ENCODE data around the gene TRIM2. TPM values are rescaled to one million over a fixed set of nuclear protein-coding genes. Genes with fewer than 3 reads are reported as not detected.

TRIM2 gene
- total RNA-seq, 4 donors from 2014 or later: 71.8 to 124 (median 95.3) TPM

DNA sequence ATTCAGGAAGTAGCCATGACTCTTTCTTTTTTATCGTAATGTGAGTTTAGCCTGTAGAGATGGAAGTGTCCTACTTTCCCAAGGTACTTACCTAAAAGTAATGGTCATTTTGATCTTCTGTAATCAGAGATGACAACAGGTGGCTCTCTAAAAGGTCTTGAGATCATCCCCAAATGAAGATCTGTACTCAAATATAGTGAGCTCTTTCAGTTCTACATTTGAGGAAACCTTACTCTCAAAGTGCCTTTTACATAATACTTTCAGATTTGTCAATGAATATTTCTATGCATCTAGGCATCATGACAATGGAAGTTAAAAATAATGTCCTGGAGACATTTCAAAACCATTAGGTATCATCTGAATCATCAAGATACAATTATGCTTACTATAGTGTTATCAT lies 123.0 kb downstream of the TRIM2 start:
- WGBS, 2 donors (ENCODE audit: low coverage in 1 of 2): 71 to 73% methylated on average over 1 of the region's 1 CpG
- TF ChIP-seq EP300 (IDR thresholded peaks at IDR 0.05; ENCODE audit: low read depth) (no peak), POLR2AphosphoS5 (IDR thresholded peaks at IDR 0.05) (no peak), POLR2A (IDR thresholded peaks at IDR 0.05) (no peak)
- TF ChIP-seq, protein P1, sequence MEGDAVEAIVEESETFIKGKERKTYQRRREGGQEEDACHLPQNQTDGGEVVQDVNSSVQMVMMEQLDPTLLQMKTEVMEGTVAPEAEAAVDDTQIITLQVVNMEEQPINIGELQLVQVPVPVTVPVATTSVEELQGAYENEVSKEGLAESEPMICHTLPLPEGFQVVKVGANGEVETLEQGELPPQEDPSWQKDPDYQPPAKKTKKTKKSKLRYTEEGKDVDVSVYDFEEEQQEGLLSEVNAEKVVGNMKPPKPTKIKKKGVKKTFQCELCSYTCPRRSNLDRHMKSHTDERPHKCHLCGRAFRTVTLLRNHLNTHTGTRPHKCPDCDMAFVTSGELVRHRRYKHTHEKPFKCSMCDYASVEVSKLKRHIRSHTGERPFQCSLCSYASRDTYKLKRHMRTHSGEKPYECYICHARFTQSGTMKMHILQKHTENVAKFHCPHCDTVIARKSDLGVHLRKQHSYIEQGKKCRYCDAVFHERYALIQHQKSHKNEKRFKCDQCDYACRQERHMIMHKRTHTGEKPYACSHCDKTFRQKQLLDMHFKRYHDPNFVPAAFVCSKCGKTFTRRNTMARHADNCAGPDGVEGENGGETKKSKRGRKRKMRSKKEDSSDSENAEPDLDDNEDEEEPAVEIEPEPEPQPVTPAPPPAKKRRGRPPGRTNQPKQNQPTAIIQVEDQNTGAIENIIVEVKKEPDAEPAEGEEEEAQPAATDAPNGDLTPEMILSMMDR (IDR thresholded peaks at IDR 0.05): no peak
- Histone ChIP-seq H3K4me3 (no peak overlapping the region), H3K27me3 (no peaks in the 10 kb centered on the region), H3K36me3 (peaks cover 0 to 37% (median 9%) of the 10 kb centered on the region in 4 donors), H3K4me1 (no peaks in the 10 kb centered on the region), H3K9me3 (no peaks in the 10 kb centered on the region), H3K27ac (no peak overlapping the region)
- intact Hi-C loops (cut with DNase I; ENCODE audit: low total_unique reads): no loop called here
- DNase-seq: no peak
- in situ Hi-C loops (cut with MboI; ENCODE audit: low pct_ligation_motif_present in 1 of 4, low pct_unique_long_range_greater_than_20kb in 1 of 4, low sequenced_read_pairs in 3 of 4): loop anchor here in 2 of 4 donors (10.0 to 25.0 kb wide), 2 partner anchors 182 to 260 kb away; no protein-coding TSS in a partner anchor

DNA sequence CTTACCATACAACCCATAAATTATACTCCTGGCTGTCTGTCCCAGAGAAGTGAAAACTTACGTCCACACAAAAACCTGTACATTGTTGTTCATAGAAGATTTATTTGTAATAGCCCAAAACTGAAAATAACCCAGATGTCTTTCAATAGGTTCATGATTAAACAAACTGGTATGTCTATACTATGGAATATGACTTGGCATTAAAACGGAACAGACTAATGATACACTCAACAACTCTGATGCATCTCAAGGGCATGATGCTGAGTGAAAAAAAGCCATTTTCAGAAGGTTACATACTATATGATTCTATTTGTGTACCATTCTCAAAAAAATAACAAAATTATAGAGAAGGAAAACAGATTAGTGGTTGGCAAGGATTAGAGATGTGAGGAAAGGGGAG lies 128.7 kb downstream of the TRIM2 start:
- intact Hi-C loops (cut with DNase I; ENCODE audit: low total_unique reads): no loop called here
- H3K36me3 ChIP-seq: peaks cover 0 to 36% (median 6%) of the 10 kb centered on the region in 4 donors
- in situ Hi-C loops (cut with MboI; ENCODE audit: low pct_ligation_motif_present in 1 of 4, low pct_unique_long_range_greater_than_20kb in 1 of 4, low sequenced_read_pairs in 3 of 4): loop anchor here in 1 of 4 donors (25.0 kb wide), 1 partner anchor 254 kb away; no protein-coding TSS in a partner anchor
- H3K4me3 ChIP-seq: no peak overlapping the region
- TF ChIP-seq POLR2A (IDR thresholded peaks at IDR 0.05) (no peak), POLR2AphosphoS5 (IDR thresholded peaks at IDR 0.05) (no peak), EP300 (IDR thresholded peaks at IDR 0.05; ENCODE audit: low read depth) (no peak)
- TF ChIP-seq, protein P1 (IDR thresholded peaks at IDR 0.05): no peak
- H3K9me3 ChIP-seq: no peaks in the 10 kb centered on the region
- H3K27ac ChIP-seq: no peak overlapping the region
- WGBS, 2 donors (ENCODE audit: low coverage in 1 of 2): 83 to 89% methylated on average over 2 of the region's 2 CpGs
- H3K4me1 ChIP-seq: no peaks in the 10 kb centered on the region
- no peaks in the 10 kb centered on the region for H3K27me3 ChIP-seq
- no peak for DNase-seq

DNA sequence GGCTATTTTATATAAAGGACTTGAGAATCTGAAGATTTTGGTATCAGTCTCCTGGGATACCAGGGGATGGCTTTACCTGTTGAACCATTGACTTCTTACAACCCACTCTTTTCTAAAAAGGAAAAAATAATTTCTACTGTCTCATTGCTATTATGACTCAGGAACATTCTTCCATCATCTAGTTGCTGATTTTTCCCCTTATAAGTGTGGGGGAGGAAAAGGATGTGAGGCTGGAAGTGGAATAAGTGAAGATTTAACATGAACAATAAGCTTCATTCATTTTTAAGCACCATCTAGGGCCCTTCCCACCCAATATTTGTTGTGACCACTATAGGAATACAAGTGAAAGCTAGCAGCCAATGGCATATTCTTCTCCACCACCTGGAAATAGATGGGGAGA lies 129.6 kb downstream of the TRIM2 start:
- intact Hi-C loops (cut with DNase I; ENCODE audit: low total_unique reads): no loop called here
- no peak overlapping the region for H3K4me3 ChIP-seq
- no peak for DNase-seq
- H3K27me3 ChIP-seq: no peaks in the 10 kb centered on the region
- in situ Hi-C loops (cut with MboI; ENCODE audit: low pct_ligation_motif_present in 1 of 4, low pct_unique_long_range_greater_than_20kb in 1 of 4, low sequenced_read_pairs in 3 of 4): loop anchor here in 1 of 4 donors (25.0 kb wide), 1 partner anchor 253 kb away; no protein-coding TSS in a partner anchor
- peaks cover 0 to 33% (median 6%) of the 10 kb centered on the region in 4 donors for H3K36me3 ChIP-seq
- TF ChIP-seq, protein P1 (IDR thresholded peaks at IDR 0.05): no peak
- TF ChIP-seq POLR2A (IDR thresholded peaks at IDR 0.05): no peak
- no peak for TF ChIP-seq EP300 (IDR thresholded peaks at IDR 0.05; ENCODE audit: low read depth)
- no peak for TF ChIP-seq POLR2AphosphoS5 (IDR thresholded peaks at IDR 0.05)
- no peak overlapping the region for H3K27ac ChIP-seq
- H3K9me3 ChIP-seq: no peaks in the 10 kb centered on the region
- H3K4me1 ChIP-seq: no peaks in the 10 kb centered on the region

DNA sequence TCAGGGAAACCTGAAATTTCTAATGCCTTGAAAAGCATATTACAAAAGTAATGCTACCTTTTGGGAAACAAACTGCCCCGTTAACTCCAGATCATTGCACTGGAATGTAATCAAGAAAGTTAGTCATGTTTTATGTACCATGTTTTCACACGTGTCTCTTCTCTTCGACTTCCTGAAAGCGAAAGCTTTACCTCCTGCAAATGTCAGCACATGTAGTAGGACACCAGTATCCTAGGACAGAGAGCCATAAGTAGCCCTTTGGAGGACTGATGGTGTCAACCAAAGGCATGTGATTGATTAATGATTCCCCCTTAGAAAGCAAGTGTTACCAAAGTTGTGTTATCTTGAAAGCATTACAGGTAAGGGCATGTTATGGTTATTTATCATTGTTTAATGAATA lies 131.4 kb downstream of the TRIM2 start:
- WGBS, 2 donors (ENCODE audit: low coverage in 1 of 2): 81 to 89% methylated on average over 1 to 4 of the region's 4 CpGs
- no peak overlapping the region for H3K27ac ChIP-seq
- H3K4me1 ChIP-seq: no peaks in the 10 kb centered on the region
- no peak for DNase-seq
- H3K27me3 ChIP-seq: no peaks in the 10 kb centered on the region
- in situ Hi-C loops (cut with MboI; ENCODE audit: low pct_ligation_motif_present in 1 of 4, low pct_unique_long_range_greater_than_20kb in 1 of 4, low sequenced_read_pairs in 3 of 4): loop anchor here in 1 of 4 donors (25.0 kb wide), 1 partner anchor 252 kb away; no protein-coding TSS in a partner anchor
- intact Hi-C loops (cut with DNase I; ENCODE audit: low total_unique reads): no loop called here
- no peak for TF ChIP-seq POLR2A (IDR thresholded peaks at IDR 0.05)
- no peak for TF ChIP-seq EP300 (IDR thresholded peaks at IDR 0.05; ENCODE audit: low read depth)
- no peak for TF ChIP-seq POLR2AphosphoS5 (IDR thresholded peaks at IDR 0.05)
- TF ChIP-seq, protein P1 (IDR thresholded peaks at IDR 0.05): no peak
- H3K36me3 ChIP-seq: peaks cover 0 to 18% (median 4%) of the 10 kb centered on the region in 4 donors
- no peak overlapping the region for H3K4me3 ChIP-seq
- H3K9me3 ChIP-seq: no peaks in the 10 kb centered on the region

Data from transverse colon (tissue), 4 donors.